GM21526 (cell line): ENCODE measurements around the gene ANO2.

Experiments used
- ATAC-seq: cut with Tn5 transposase; IDR thresholded peaks from one replicate; pipeline ENCODE4 v1.9.1; 2021; ENCODE audit warnings: moderate library complexity; ENCODE audit not compliant: unreplicated experiment, low FRiP score

ANO2 gene

GRCh38 chr12:5964913-5965900 is 20.1 kb upstream of the ANO2 start:
- no peak for ATAC-seq

GRCh38 chr12:5963515-5963914 is 18.5 kb upstream of the ANO2 start:
- ATAC-seq = no peak

GRCh38 chr12:5960783-5961182 is 15.7 kb upstream of the ANO2 start:
- no peak for ATAC-seq

- no peak for ATAC-seq
These were observed 11.9 kb upstream of the ANO2 start for GRCh38 chr12:5956987-5957386.

- ATAC-seq = no peak
These were observed 9.6 kb upstream of the ANO2 start for GRCh38 chr12:5954661-5955060.

- ATAC-seq = no peak
These were observed 9.0 kb upstream of the ANO2 start for GRCh38 chr12:5953835-5954586.

- no peak for ATAC-seq
These were observed 7.0 kb upstream of the ANO2 start for GRCh38 chr12:5952031-5952430.

GRCh38 chr12:5948696-5949095 is 3.6 kb upstream of the ANO2 start:
- no peak for ATAC-seq

GRCh38 chr12:5947006-5947405 is 1.9 kb upstream of the ANO2 start:
- ATAC-seq = no peak

- no peak for ATAC-seq
These were observed 1.3 kb upstream of the ANO2 start for GRCh38 chr12:5946388-5946787.

GRCh38 chr12:5944688-5945070 is 380 bp downstream of the ANO2 start:
- ATAC-seq = no peak

- no peak for ATAC-seq
These were observed 1.0 kb downstream of the ANO2 start for GRCh38 chr12:5944053-5944452.

- ATAC-seq = no peak
These were observed 3.2 kb downstream of the ANO2 start for GRCh38 chr12:5941907-5942306.

GRCh38 chr12:5927732-5928516 is 17.1 kb downstream of the ANO2 start:
- ATAC-seq = no peak

- ATAC-seq = no peak
These were observed 19.4 kb downstream of the ANO2 start for GRCh38 chr12:5925646-5926045.

GRCh38 chr12:5924342-5924741 is 20.7 kb downstream of the ANO2 start:
- no peak for ATAC-seq

- no peak for ATAC-seq
These were observed 21.3 kb downstream of the ANO2 start for GRCh38 chr12:5923751-5924150.

- ATAC-seq = no peak
These were observed 21.9 kb downstream of the ANO2 start for GRCh38 chr12:5923043-5923605.

GRCh38 chr12:5921966-5922899 is 22.8 kb downstream of the ANO2 start:
- no peak for ATAC-seq
